Measurements from ENCODE around the gene MACROD2.

DNA sequence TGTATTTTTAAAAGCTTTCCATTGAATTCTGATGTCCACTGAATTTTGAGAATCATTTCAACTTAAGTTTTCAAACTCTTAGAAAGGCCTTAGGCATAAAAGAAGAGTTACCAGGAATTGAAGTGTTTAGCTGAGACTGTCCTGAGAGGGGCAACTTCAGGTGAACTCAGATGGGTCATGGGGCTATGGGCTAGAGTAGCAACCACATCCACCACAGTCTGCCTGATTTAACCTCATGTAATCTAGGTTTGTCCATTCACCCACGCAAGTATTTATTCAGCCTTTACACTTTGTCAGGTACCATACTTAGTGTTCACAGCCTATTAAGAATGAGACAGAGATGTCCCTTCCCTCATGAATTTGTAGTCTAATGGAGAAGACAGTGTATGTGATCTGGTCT is 2076.9 kb downstream of the MACROD2 start:
- TF ChIP-seq POLR2A (IDR thresholded peaks at IDR 0.05): no peak
- no peak for TF ChIP-seq CTCF (IDR thresholded peaks at IDR 0.05)
